ES-I3 (cell line): ENCODE measurements around the gene ST6GALNAC4.

Experiments used
- H3K36me3 ChIP-seq: 2 replicates; pipeline ENCODE4 v1.6.1; 2013; ENCODE audit warnings: mild to moderate bottlenecking, low read length, control low read depth, moderate library complexity; ENCODE audit not compliant: insufficient read depth
- H3K4me1 ChIP-seq: 2 replicates; pipeline ENCODE4 v1.6.1; 2013; ENCODE audit warnings: mild to moderate bottlenecking, control low read depth, low read length; ENCODE audit not compliant: insufficient read depth
- H3K9ac ChIP-seq: 2 replicates; pipeline ENCODE4 v1.6.1; 2013; ENCODE audit warnings: low read depth, mild to moderate bottlenecking, low read length, moderate library complexity
- H3K9me3 ChIP-seq: 2 replicates; pipeline ENCODE4 v1.6.1; 2013; ENCODE audit warnings: mild to moderate bottlenecking, low read length, moderate library complexity; ENCODE audit not compliant: control insufficient read depth, insufficient read depth

ST6GALNAC4 gene

DNA sequence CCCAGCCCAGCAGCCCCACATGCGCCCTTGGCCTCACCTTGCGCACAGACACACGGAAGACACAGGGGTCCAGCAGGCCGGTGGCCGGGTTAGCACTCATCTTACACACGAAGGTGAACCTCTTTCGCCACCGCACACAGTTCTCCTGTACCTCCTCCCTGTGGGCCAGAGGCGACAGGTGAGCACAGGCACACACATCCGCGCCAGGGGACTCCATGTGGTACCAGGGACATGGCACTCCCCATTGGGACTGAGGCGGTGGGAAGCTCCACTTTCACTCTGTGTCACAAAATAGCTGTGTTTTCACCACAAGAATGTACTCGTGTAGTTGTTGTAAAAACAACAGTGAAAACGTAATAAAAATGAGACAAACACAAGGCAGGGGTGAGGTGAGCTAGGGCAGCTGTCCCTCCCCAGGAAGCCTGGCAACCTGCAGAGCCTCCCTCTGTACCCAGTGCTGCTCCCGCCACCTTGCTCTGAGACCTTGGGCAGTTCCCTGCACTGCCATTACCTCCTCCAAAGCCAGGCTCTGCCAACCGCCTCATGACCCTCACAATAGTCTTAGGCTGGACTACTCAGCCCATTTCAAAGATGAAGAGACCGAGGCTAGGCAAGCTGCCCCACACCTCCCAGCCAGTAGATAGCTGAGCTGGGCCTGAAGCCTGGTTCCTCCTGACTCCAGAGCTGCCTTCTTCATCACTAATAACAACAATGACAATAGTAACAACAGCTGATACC lies 37.1 kb upstream of the ST6GALNAC4 start:
- Histone ChIP-seq H3K9ac (no peak overlapping the region), H3K4me1 (peaks cover 11% of the 10 kb centered on the region), H3K9me3 (no peaks in the 10 kb centered on the region), H3K36me3 (no peaks in the 10 kb centered on the region)

DNA sequence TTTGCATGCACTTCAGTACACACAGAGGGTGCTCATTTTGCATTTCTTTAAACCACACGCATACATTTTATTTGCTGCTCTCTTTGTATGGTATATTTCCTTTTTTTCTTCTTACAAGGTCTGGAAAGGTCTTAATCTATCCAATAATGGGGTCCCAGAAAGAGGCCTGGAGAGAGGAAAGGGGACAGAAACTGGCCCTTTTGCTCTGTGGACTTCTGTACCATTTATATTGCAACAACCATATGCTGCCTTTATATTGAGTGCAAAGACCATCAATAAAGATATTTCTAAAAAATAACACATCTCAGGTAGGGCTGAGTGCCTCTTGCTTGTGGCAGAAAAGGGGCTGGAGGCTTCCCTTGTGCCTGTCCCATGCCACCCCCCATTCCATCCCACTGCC lies 36.3 kb upstream of the ST6GALNAC4 start:
- H3K36me3 ChIP-seq: no peaks in the 10 kb centered on the region
- H3K4me1 ChIP-seq: peaks cover 11% of the 10 kb centered on the region
- H3K9me3 ChIP-seq: no peaks in the 10 kb centered on the region
- no peak overlapping the region for H3K9ac ChIP-seq

DNA sequence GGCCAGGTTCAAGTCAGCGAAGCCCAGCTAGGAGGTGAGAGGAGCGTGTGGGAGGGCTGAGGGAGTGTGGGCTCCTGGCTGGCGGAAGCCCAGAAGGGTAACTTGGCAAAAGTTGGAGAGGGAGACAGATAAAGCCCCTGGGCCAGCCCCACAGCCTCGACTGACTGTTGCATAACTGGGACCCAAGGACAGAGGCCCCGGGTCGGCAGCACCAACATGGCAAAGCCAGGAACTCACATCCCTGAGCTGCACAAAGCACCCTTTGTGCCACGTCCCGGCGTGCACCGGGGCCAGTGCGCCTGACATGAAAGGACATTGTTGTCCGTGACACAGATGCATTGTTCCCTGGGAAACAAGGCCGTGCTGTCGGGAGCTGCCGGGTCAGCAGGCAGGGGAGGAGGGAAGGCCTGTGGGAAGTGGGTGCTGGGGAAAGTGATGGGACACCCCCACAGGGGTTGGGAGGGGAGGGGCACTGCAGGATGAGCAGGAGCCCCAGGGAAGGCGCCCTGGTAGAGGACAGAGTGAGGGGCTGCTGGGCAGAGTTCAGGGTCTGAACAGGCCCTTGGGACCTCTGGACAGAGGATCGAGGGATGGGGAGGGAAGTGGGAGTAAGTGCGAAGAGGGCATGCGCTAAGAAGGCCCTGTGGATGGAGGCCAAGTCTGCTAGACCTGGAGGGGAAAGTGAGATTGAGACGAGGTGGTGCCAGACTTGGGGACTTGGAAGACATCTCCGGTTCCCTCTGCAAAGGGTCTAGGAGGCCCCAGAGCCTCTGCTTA lies 33.9 kb upstream of the ST6GALNAC4 start:
- no peaks in the 10 kb centered on the region for H3K9me3 ChIP-seq
- H3K9ac ChIP-seq: no peak overlapping the region
- H3K36me3 ChIP-seq: 0 out of 2 replicates have a peak, but pooled peaks cover 3% of the 10 kb centered on the region
- H3K4me1 ChIP-seq: peaks cover 6% of the 10 kb centered on the region; the same call in 1 of the 2 replicates

DNA sequence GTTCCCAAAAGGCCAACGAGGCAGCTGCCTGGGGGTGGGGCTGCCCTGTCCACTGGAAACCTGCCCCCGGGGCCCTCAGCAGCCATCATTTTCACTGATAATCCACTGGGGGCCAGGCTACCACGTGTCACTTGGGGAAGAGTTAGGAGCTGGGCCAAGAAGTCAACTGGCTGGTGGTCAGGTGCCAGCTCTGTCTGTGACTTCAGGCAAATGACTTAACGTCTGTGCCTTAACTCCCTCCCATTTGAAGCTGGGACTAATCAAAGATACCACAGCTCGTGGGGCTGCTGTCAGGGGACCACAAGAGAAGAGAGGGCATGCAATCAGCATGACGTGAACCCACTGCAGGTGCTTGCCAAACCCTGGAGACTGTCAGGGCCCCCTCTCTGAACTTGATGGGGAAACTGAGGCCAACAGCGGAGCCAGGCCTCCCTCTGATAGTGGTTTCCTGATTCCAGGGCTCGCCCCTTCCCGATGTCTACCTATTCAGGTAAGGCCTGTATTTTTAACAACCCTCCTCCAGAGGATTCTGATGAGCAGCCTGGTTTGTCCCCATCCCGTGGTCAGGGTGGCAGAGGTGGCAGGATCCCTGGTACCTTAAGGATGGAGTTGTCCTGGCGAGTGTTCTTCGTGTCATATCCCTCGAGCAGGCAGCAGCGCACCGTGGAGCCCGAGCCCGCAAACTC lies 33.1 kb upstream of the ST6GALNAC4 start:
- Histone ChIP-seq H3K9ac (no peak overlapping the region), H3K9me3 (no peaks in the 10 kb centered on the region), H3K36me3 (0 out of 2 replicates have a peak, but pooled peaks cover 3% of the 10 kb centered on the region), H3K4me1 (0 out of 2 replicates have a peak, but pooled peaks cover under 1% of the 10 kb centered on the region)

DNA sequence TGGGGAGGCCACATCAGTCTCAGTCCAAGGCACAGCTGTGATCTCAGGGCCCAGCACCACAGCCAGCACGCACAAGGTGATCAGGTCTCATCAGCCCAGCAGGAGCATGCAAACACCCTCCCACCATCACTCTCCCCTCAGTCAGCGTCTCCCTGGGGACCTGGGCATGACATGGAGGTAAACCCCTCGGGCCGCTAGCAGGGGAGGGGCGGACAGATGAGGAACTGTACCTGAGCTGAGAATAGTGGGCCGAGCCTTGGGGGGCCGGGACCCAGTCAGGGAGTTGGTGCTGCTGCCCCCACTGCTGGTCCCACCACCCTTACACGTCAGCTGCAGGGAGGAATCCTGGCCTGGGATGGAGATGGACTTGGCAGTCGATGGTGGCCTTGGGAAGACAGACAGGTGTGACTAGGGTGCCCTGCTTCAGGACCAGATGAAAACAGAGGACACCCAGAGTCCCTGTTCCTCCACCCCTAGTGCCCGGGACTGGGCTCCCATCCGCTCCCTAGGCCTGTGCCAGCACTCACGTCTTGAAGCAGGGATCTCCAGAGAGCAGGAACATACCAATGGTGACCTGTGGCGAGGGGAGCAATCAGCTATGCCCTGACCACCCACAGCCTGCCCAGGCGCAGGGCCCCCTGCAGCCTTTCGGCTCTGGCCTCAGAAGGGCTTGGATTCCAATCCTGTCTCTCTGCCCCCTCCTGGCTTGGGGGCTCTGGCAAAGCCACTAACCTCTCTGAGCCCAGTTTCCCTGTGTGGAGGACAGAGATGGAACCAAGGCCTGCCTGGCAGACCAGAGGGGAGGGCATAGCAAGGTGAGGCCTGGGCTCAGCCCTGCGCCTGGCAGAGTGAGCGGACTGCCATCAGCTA lies 31.2 kb upstream of the ST6GALNAC4 start:
- Histone ChIP-seq H3K4me1 (0 out of 2 replicates have a peak, but pooled peaks cover 3% of the 10 kb centered on the region), H3K9ac (no peak overlapping the region), H3K9me3 (no peaks in the 10 kb centered on the region), H3K36me3 (0 out of 2 replicates have a peak, but pooled peaks cover 3% of the 10 kb centered on the region)

DNA sequence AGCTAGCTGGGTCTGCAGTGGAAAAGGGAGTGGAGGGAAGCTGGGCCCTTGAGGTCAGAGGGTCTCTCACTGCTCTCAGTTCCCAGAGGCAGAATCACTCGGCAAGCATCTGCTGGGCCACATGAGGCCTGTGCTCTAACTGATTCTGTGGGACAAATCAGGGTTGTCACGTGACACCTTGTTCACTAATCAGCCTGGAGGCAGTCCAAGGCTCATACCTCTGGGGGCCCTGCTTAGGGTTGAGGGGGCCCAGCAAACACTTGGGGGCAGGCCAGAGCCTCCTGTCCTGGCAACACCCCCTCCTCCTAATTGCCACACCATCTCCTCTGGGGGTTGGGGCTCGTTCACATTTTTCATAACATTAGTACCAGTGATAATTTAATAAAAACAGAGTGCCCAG lies 29.9 kb upstream of the ST6GALNAC4 start:
- H3K4me1 ChIP-seq: 0 out of 2 replicates have a peak, but pooled peaks cover 3% of the 10 kb centered on the region
- 0 out of 2 replicates have a peak, but pooled peaks cover 5% of the 10 kb centered on the region for H3K36me3 ChIP-seq
- H3K9ac ChIP-seq: no peak overlapping the region
- H3K9me3 ChIP-seq: no peaks in the 10 kb centered on the region

DNA sequence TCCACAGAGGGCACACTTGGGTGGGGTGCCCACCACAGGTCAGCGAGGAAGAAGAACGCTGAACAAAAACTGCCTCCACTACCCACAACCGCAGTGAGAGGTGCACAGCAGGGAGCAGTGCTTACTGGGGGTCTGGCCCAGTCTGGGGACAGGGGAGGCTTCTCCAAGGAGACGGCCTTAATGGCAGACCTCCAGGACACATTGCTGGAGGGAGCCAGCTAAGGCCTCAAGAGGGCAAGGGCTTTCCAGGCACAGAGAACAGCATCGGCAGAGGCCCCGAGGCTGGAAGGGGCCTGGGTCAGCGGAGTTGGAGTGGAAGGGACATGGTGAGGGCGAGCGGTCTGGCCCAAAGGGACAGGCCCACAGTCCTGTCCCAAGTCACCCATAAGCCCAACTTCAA lies 29.1 kb upstream of the ST6GALNAC4 start:
- Histone ChIP-seq H3K36me3 (0 out of 2 replicates have a peak, but pooled peaks cover 5% of the 10 kb centered on the region), H3K4me1 (0 out of 2 replicates have a peak, but pooled peaks cover 3% of the 10 kb centered on the region), H3K9me3 (no peaks in the 10 kb centered on the region), H3K9ac (no peak overlapping the region)

DNA sequence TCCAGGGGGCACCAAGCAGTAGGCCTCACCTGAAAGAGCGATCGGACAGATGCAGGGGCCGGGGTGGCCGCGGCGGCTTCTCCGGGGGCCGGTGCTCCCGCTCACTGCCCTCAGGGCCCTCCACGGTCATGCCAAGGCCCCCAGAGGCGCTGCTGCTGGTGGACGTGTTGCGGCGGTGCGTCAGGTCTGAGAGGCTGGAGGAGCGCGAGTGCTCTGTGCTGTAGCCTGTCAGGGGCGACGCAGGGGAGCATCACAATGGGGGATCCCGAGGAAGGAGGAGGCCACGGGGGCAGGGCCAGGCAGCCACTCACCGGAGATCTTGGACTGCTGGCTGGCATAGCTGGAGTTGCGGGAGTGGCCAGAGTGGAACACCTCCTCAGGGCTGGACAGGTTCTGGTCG lies 28.5 kb upstream of the ST6GALNAC4 start:
- Histone ChIP-seq H3K9ac (no peak overlapping the region), H3K36me3 (0 out of 2 replicates have a peak, but pooled peaks cover 5% of the 10 kb centered on the region), H3K4me1 (0 out of 2 replicates have a peak, but pooled peaks cover 3% of the 10 kb centered on the region), H3K9me3 (no peaks in the 10 kb centered on the region)

DNA sequence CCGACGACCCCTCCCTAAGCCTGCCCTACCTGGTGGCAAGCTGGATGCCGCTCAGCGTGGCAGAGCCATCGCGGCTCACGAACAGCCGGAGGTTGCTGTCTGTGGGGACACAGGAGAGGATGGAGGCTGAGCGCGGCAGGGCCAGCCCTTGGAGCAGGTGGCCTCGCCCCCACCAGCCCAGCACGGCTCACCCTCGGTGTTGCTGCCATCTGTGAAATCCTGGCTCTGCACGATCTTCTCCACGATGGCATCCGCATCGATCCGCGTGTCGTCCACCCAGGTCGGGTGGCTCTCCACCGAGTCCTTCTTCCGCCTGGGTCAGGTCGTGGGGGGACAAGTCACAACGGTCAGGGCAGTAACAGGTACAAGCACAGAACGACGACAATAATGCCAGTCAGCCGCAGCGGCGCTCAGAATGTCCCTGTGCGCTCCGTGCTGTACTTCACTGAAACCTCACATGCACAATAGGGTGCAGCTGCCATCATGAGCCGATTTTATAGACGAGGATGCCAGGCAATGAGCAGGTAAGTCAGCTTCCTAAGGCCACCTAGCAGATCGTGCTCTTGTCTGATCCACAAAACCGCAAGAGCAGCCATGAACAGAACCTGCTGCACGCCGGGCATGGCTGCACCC lies 27.9 kb upstream of the ST6GALNAC4 start:
- Histone ChIP-seq H3K4me1 (0 out of 2 replicates have a peak, but pooled peaks cover 3% of the 10 kb centered on the region), H3K36me3 (0 out of 2 replicates have a peak, but pooled peaks cover 5% of the 10 kb centered on the region)

DNA sequence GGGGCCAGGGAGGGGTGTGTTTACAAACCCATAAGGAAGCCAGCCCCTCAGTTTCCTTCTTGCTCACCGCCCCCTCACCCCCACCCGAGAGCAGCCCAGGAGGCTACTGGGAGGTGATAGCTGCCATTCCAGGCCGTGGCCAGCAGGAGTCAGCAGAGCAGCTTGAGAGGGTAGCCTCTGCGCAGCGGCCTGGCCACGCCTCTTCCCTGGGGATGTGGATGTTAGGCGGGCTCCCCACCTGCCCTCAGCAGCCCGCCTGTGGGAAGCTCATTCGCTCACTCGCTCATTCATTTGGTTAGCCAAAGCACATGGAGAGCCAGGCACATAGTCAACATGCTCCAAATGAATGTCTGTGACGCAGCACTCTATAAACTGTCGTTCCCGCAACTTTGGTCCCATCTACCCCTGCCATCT lies 26.9 kb upstream of the ST6GALNAC4 start:
- Histone ChIP-seq H3K4me1 (0 out of 2 replicates have a peak, but pooled peaks cover 3% of the 10 kb centered on the region), H3K9ac (no peak overlapping the region), H3K9me3 (no peaks in the 10 kb centered on the region), H3K36me3 (0 out of 2 replicates have a peak, but pooled peaks cover 5% of the 10 kb centered on the region)

More for the DNA sequence above, 27.9 kb upstream of the ST6GALNAC4 start:
- H3K9me3 ChIP-seq: no peaks in the 10 kb centered on the region
- no peak overlapping the region for H3K9ac ChIP-seq

DNA sequence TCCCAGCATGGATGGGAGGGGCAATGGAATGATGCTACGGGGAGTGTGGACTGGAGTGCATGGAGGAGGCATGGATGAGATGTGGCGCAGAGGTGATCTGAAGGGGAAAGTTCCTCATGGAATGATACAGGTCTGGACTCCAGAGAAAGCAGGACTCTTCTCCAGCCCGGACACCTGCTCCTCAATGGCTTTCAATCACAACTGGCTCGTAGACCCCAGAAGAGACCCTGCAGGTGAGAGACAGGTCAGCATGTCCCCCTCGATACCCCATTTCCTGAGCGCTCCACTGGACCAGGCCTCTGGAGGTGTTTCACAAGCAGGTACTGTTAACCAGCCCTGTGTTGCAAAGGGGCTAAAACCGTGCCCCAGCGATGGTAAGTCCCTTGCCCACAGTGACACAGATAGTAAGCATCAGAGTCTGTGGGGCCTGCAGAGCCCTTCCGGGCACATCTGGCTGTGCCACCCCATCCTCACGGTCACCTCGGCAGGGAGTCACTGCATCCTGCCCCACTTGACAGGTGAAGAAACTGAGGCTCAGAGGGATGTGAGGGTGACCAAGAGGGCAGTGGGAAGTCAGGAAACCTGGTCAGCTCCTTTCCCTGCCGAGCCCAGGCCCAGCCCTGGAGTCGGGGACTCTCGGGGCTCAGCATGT lies 26.3 kb upstream of the ST6GALNAC4 start:
- 0 out of 2 replicates have a peak, but pooled peaks cover 5% of the 10 kb centered on the region for H3K36me3 ChIP-seq
- no peaks in the 10 kb centered on the region for H3K9me3 ChIP-seq
- H3K9ac ChIP-seq: no peak overlapping the region
- H3K4me1 ChIP-seq: 0 out of 2 replicates have a peak, but pooled peaks cover 3% of the 10 kb centered on the region

DNA sequence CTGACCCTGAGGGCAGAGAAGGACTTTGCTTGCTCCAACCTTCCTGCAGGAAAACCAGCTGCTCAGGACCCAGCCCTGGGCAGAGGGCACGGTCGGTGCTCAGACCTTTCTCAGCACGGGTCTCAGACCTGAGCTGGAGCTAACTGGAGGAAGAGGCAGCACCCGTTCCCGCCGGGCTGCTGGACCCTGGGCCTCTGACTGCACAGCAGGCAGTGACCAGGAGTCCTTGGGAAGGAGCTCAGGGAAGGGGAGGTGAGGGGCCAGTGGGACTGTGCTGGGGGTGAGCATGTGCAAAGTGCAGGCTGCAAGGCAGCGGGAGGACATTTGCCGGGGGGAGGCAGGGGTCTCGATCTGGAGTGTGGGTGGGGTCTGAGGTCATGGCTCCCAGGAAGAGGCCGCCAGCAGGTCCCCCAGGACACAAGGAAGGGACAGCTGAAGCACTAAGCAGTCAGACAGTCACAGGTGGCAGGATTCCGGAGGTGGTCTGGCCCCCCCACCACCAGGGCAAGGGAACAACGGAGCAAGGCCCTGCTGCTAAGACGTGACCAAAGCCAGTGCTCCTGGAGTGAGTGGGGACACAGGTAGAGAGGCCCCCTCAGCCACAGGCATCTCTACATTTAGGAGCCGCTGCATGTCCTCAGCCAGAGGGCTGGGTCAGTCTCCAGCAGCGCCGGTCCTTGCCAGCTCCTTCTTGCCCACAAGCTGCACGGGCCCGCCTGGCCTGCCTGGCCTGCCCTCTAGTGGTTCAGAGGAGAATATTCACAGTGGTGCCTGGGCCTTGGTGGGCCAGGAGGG lies 25.6 kb upstream of the ST6GALNAC4 start:
- Histone ChIP-seq H3K9ac (no peak overlapping the region), H3K4me1 (0 out of 2 replicates have a peak, but pooled peaks cover 3% of the 10 kb centered on the region), H3K9me3 (no peaks in the 10 kb centered on the region), H3K36me3 (0 out of 2 replicates have a peak, but pooled peaks cover 3% of the 10 kb centered on the region)
